ENCODE data around the gene AGPS.

GRCh38 chr2:177407031-177407430, 14.5 kb downstream of the AGPS start:
- no peak for TF ChIP-seq BDP1 (IDR thresholded peaks at IDR 0.05; ENCODE audit: insufficient read depth, insufficient read length)
- TF ChIP-seq NBN (IDR thresholded peaks at IDR 0.05; ENCODE audit: low read depth), result no peak
- TF ChIP-seq HNRNPLL (IDR thresholded peaks at IDR 0.05; ENCODE audit: low read depth, low read length, poor library complexity, severe bottlenecking), result no peak
